NCI-H524 treated with DMSO at 0.1 percent for 48 hours (cell line): ENCODE measurements around the gene HSH2D.
A peak's percentile ranks its signal among the peaks of the same experiment; 100 is the strongest.
"Not testable (repeated sequence)": the region's sequence is repeated elsewhere in the genome, so short reads cannot be mapped to it uniquely, and the experiment has no call there.

Experiments
- DNase-seq: peaks from one replicate; lab custom pipeline; 2025; lab: John Stamatoyannopoulos, UW

The HSH2D gene

GRCh38 chr19:16157601-16158000 lies 14.1 kb downstream of the HSH2D start:
- DNase-seq: no peak

DNA sequence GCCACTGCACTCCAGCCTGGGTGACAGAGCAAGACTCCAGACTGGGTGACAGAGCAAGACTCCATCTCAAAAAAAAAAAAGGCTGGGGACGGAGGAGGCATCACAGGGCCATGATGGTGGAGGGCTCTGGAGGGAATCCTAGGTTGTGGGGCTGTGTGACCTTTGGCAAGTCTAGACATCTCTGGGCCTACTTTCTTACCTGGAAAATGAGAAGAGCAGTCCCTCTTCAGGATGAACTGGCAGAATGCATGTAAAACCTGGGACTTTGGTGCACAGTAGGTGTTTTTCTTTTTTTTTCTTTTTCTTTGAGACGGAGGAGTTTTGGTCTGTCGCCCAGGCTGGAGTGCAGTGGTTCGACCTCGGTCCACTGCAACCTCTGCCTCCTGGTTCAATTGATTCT lies 16.2 kb downstream of the HSH2D start:
- no peak for DNase-seq

DNA sequence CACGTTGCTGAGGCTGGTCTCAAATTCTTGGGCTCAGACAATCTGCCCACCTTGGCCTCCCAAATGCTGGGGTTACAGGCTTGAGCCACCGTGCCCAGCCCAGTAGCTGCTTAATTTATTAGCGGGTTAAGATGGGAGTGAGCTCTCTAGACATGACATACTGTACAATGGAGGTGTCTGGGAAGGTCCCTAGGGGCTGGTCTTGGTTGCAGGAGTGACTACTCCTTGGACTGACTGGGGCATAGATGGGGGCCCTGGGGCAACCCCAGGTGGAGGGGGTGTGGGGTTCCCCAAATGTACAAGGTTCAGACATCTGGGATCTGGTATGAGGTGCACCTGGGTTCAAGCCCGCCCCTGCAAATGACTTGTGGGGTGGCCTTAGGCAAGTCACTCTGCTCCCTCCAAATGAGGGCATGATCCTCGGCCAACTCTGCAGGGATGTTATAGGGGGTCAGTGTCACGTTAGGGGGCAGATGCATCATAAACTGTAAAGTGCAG lies 17.0 kb downstream of the HSH2D start:
- no peak for DNase-seq

DNA sequence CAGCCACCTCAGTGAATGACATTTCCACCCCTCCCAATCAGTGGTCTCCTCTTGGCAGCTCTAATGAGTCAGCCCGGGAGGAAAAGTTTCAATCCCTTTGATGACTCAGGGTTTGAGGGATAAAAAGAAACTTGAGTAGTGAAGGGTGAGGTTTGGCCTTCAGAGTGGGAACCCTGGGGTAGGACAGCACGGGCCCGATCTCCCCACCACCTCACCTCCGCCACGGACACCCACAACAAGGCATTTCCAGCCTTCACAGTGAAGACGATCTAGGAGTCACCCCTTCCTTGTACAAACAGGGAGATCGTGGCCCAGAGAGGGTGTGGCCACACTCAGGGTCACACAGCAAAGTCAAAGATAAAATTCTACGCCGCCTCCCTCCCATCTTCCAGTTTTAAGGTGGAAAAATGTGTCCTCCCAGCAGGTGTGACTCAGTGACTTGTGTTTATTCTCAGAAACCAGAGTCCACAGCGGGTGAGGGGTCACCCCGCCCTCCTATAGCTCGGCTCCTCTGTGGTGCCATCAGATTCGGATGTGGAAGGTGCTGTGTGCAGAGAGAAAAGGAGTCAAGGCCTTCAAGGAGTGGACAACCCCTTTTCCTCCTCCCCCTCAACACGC lies 17.6 kb downstream of the HSH2D start:
- no peak for DNase-seq

DNA sequence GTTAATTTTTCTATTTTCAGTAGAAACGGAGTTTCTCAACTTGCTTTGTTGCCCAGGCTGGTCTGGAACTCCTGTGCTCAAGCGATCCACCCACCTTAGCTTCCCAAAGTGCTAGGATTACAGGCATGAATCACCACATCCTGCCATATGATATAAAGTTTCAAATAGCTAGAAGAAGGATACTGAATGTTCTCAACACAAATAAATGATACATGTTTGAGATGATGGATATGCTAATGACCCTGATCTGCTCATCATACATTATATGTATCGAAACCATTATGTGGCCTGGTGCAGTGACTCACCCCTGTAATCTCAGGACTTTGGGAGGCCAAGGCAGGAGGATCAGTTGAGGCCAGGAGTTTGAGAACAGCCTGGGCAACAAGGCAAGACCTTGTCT lies 18.4 kb downstream of the HSH2D start:
- DNase-seq: no peak

GRCh38 chr19:16164222-16164890 lies 20.9 kb downstream of the HSH2D start:
- no peak for DNase-seq

DNA sequence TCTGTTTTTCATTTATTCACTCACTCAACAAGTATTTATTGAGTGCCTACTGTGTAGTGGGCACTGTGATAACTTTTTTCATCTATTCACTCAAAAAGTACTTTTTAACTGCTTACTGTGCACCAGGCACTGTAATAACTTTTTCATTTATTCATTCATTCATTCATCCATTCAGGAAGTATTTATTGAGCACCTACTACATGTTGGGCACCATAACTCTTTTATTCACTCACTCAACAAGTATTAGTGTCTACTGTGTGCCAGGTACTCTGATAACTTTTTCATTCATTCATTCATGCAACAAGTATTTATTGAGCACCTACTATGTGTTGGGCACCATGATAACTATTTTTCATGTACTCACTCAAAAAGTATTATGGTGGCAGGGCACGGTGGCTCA lies 22.9 kb downstream of the HSH2D start:
- no peak for DNase-seq

GRCh38 chr19:16167055-16167454 lies 23.6 kb downstream of the HSH2D start:
- no peak for DNase-seq

- no peak for DNase-seq
Measured at GRCh38 chr19:16168465-16169081, 25.1 kb downstream of the HSH2D start.

DNA sequence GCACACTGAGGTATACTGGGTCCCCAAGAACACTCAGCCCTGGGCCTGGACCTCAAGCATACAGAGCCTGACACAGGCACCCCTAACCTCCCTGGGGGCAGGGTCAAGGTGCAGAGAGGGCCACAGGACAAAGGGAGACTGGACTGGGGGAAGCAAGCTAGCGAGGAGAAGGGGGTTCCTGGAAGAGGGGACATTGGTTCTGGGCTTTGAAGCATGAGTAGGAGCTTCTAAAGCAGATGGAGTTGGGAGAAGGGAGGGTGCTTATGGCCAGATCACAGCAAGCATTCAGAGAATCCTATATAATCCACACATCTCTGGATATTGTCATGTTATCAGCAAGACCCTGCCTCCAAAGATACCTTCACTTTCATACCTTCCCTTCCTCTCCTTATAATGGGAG lies 26.6 kb downstream of the HSH2D start:
- DNase-seq: no peak

- no peak for DNase-seq
Measured at GRCh38 chr19:16175954-16176353, 32.5 kb downstream of the HSH2D start.

- not testable (repeated sequence) for DNase-seq
Measured at GRCh38 chr19:16178866-16179265, 35.4 kb downstream of the HSH2D start.

DNA sequence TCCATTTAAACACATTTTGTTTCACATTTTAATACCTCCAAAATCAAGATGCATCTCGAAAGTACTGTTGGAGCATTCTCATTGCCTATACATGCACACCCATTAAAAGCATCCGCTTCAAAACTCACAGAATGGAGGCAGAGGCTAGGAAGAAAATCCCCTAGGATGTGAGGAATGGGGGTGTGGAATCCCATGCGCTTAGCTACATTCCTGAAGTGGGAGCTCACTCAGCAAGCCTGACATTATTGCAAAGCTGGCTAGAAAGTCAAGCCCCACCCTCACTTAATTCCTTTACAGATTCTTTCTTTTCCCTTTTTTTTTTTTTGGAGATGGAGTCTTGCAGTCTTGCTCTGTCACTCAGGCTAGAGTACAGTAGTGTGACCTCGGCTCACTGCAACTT lies 37.1 kb downstream of the HSH2D start:
- no peak for DNase-seq

GRCh38 chr19:16184665-16185122 lies 41.2 kb downstream of the HSH2D start:
- no peak for DNase-seq

- DNase-seq: peak; percentile 98
Measured at GRCh38 chr19:16185123-16185767, 41.8 kb downstream of the HSH2D start, which contains the start of gene FAM32A. TSS of gene FAM32A (plus strand) at chr19:16185410. CDS start at chr19:16185443, 33 bp downstream.

- no peak for DNase-seq
Measured at GRCh38 chr19:16185768-16186123, 42.3 kb downstream of the HSH2D start.

DNA sequence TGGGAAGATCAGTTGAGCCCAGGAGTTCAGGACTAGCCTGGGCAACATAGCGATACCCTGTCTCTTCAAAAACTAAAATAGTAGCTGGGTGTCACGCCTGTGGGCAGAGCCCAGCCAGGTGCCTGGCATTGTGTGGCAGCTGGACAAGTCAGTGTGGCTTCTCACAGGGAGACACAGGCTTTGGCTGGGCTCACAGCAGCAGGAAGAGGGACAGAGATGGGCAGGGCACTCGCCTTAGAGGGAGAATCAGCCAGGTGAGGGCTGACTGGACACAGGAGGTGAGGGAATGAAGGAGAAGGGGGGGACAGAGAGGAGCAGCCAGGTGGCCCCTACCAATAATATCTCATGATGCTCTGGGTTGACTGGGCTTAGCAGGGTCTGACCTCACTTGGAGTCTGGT lies 45.0 kb downstream of the HSH2D start:
- DNase-seq: no peak

DNA sequence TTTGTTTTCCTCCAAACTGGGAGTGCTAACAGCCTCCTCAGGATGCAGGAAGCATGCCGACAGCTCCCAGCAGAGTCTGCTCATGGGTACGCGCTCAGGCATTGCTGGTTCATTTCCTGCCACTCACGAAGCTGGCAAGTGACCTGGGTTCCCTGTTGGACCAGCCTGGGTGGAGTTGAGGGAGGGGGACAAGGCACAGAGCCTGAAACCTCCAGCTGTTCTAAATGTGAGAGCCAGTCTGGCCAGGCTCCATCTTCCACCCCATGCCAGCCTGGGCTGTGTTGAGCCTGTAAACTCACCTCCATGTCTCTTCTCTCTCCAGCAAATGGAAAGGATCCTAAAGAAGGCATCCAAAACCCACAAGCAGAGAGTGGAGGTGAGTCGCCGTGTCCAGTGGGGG lies 46.7 kb downstream of the HSH2D start:
- no peak for DNase-seq

DNA sequence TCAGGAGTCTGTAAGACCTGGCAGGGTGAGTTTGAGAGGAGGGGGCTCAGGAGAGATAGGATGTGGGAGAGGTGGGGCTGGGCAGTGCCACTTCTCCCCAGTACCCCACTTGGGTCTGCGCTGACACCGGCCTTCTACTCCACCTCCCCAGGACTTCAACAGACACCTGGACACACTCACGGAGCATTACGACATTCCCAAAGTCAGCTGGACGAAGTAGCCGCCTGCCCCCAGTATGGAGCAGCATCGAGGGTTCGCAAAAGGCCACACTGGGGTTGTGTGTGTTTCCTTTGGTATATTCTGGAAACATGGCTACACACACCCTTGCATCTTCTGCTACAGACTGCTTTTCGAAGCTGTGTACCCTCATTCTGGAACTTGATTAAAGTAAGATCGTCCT lies 47.3 kb downstream of the HSH2D start:
- no peak for DNase-seq

DNA sequence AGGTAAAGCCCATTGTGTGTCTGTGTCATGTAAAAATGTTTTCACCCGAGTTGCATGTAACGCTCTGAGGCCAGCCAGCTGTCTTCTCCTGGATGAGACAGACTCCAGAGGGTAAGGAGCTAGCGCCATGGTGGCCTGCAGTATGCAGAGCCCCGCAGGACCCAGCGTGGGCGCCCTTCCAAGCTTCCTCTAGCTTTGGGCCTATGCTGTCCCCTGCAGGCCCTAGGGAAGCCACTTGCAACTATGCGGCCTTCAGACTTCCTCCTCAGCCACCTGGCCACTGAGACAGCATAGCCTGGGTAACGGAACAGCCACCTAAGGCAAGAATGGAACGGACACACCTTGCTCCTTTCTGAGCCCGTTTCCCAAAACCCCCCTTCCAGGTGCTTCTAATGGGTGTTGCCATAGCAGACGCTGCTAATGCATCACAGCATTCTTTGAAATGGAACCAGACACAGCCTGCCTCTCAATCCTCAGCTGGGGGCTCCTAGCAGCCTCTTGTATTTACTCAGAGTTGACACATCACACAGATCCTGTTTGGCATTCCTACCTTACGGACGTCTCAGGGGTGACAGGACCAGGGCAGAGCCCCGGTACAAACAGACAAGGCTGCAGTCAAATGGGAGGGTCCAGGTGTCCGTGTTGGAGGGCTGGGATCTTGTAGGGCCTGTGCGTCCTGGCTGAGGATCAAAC lies 47.9 kb downstream of the HSH2D start:
- DNase-seq: no peak

- DNase-seq: no peak
Measured at GRCh38 chr19:16193466-16193865, 50.0 kb downstream of the HSH2D start.

DNA sequence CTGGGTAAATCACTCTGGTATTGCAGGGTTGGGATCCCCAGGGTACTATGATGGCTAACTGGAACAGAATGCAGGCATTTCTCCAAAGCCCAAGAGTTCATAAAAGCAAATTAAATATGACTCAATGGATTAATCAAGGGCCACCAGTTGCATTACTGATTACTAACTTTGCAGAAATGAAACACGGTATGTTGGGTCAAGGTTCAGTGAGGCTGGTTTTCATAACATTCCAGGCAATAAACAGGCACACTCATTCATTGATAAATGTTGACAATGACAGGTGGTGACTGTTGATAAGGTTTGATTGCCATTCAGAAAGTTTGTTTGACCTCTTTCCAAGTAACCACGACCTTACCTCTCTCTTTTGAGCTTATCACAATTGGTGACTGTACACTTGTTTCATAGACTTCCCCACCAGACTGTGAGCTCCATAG lies 53.7 kb downstream of the HSH2D start:
- no peak for DNase-seq
